Measurements from ENCODE around the gene SLC6A9. TPM values are rescaled to one million over a fixed set of nuclear protein-coding genes. Genes with fewer than 3 reads are reported as not detected.
A peak's percentile ranks its signal among the peaks of the same experiment; 100 is the strongest.

SLC6A9 gene
- total and polyA plus RNA-seq, 2 of the 8 experiments (the other 6 are each of a cell fraction or from before 2014, with no cell fraction given): 20.2 to 24.2 TPM

DNA sequence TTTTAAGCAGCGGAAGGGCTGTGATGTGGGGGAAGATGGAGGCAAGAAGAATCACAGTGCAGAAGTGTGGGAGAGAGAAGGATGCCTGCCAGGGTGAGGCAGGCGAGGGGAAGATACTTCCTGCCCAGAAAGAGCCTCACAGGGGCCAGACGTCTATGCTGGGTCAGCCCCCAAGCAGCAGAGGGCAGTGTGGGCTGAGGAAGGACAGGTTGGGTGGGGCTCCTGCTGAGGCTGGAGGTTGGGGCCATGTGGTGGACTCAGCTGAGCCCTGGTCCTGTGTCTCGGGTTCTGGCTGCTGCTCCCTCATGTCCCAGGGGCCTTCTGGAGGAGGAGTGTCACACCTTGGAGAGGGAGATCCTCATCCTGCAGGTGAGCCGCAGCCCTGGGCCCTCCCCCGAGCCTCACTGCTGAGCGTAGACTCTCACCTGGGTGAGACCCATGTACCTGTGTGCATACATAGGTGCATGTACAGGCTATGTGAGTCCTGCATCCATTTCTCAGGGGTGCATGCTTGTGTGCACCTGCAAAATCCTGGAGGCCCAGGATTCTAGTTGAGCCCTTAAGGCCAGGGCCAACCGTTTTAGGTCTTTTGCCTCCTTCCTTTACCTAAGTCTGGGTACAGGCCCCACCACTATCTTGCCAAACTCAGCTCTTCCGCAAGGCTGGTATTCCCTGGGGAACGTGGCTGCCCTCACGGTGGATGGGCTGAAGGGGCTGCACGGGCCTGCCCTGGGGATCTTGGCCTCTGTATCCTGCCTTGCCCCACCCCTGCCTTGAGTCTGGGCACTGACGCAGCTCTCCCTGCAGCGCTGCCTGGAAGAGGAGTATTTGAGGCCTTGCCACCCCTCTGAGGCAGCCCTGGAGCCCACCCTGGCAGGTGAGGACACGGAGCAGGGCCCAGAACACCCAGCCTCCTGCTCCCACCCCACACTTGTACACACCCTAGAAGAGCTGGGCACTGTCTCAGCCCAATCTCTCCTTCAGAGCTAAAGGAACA is 36.2 kb downstream of the SLC6A9 start:
- no peak overlapping the region for H2AFZ ChIP-seq (ENCODE audit: low read length)
- H2BK5ac ChIP-seq (ENCODE audit: low read depth, low read length): no peak overlapping the region
- H4K20me1 ChIP-seq (replicated peaks in 1 of 2; ENCODE audit: control insufficient read depth in 1 of 2, insufficient read depth in 2 of 2, low read length in 2 of 2): peaks cover 2% of the 10 kb centered on the region in 2 experiments
- no peak overlapping the region for H2BK20ac ChIP-seq (ENCODE audit: low read length)
- no peak overlapping the region for H2BK120ac ChIP-seq (replicated peaks; ENCODE audit: low read depth, low read length)
- H3K23ac ChIP-seq (ENCODE audit: insufficient read length): no peak overlapping the region
- no peaks in the 10 kb centered on the region for H3K79me1 ChIP-seq (ENCODE audit: low read depth, low read length)
- H3K4me3 ChIP-seq (ENCODE audit: extremely low read depth in 1 of 4, insufficient read depth in 2 of 4, low read depth in 3 of 4, low read length in 4 of 4): no peak overlapping the region
- 0 out of 2 replicates have a peak overlapping the region, but pooled peaks have one; percentile 17 for H2BK12ac ChIP-seq (ENCODE audit: low read depth, low read length)
- H3K4me2 ChIP-seq (ENCODE audit: insufficient read depth in 1 of 2, low read depth in 2 of 2, low read length in 2 of 2): no peak overlapping the region; a peak in 1 of 4 replicates
- POLR2A ChIA-PET (ENCODE audit: partially characterized antibody): interaction anchor here (0.8 to 13.6 kb wide), 12 partner anchors 8 to 229 kb away, joined by 3 to 189 read pairs (median 3); partner anchors contain the start of genes ATP6V0B, B4GALT2, DPH2 and SLC6A9
- H4K5ac ChIP-seq (ENCODE audit: insufficient read length, low read depth, low read length): no peak overlapping the region
- 0 out of 2 replicates have a peak overlapping the region, but pooled peaks have one; percentile 46 for H2BK15ac ChIP-seq (ENCODE audit: low read length)
- no peak overlapping the region; a peak in 1 of 7 replicates for H3K9ac ChIP-seq (replicated peaks in 1 of 4; ENCODE audit: extremely low read depth in 1 of 4, low read depth in 3 of 4, low read length in 3 of 4)
- peak; percentile 19 for FAIRE-seq
- DNase-seq (ENCODE audit: low read depth in 1 of 2, low spot score in 2 of 2): peak; percentile 39 to 76
- H4K91ac ChIP-seq (replicated peaks; ENCODE audit: insufficient read length, low read length): no peak overlapping the region
- H4K8ac ChIP-seq (ENCODE audit: extremely low read depth, insufficient read depth, low read length): peak overlapping the region; percentile 9
- 76% methylated on average over 15 of the region's 15 CpGs; no CpG with 5 or more reads in 1 of the 2 experiments for WGBS, 2 experiments (ENCODE audit: extremely low coverage in 1 of 2, insufficient coverage in 1 of 2, insufficient read length in 1 of 2, insufficient replicate concordance in 2 of 2, low coverage in 1 of 2, low lambda C conversion rate in 2 of 2, missing lambda C conversion rate in 1 of 2)
- H3K36me3 ChIP-seq (ENCODE audit: control insufficient read depth in 2 of 4, insufficient read depth in 4 of 4, low read length in 3 of 4): peaks cover 0 to 3% (median 0%) of the 10 kb centered on the region in 4 experiments; a peak in 1 of 8 replicates
- H3K56ac ChIP-seq (replicated peaks; ENCODE audit: insufficient read length, low read depth, low read length): no peak overlapping the region
- no peak overlapping the region; the same call in 1 of the 2 replicates for H2AK5ac ChIP-seq (ENCODE audit: low read depth, low read length)
- H3K23me2 ChIP-seq (ENCODE audit: low read depth, low read length): peaks cover 12% of the 10 kb centered on the region; the same call in 1 of the 2 replicates
- H3K27ac ChIP-seq (ENCODE audit: low read depth, low read length): no peak overlapping the region
- no peak overlapping the region for H3K18ac ChIP-seq (ENCODE audit: extremely low read depth, low read length)
- no peaks in the 10 kb centered on the region for H3K9me3 ChIP-seq (ENCODE audit: insufficient read depth in 2 of 2, low read depth in 1 of 2, low read length in 1 of 2)
- peaks cover 0 to 5% (median 4%) of the 10 kb centered on the region in 4 experiments; a peak in 5 of 7 replicates for H3K4me1 ChIP-seq (replicated peaks in 1 of 4; ENCODE audit: control insufficient read depth in 3 of 4, insufficient read depth in 4 of 4, low read length in 3 of 4)
- CTCF ChIA-PET (ENCODE audit: partially characterized antibody): interaction anchor here (0.6 to 21.8 kb wide), 20 partner anchors 8 to 256 kb away, joined by 3 to 478 read pairs (median 4); partner anchors contain the start of genes DPH2 and SLC6A9
- no peak overlapping the region for H3K4ac ChIP-seq (replicated peaks; ENCODE audit: insufficient read length, low read depth, low read length)
- no peaks in the 10 kb centered on the region for H3K79me2 ChIP-seq (ENCODE audit: control insufficient read depth in 1 of 2, insufficient read depth in 2 of 2, low read length in 2 of 2)
- no peak overlapping the region for H3K14ac ChIP-seq (ENCODE audit: insufficient read length)
- no peaks in the 10 kb centered on the region for H3K27me3 ChIP-seq (replicated peaks in 1 of 4; ENCODE audit: control insufficient read depth in 3 of 4, extremely low read depth in 1 of 4, insufficient read depth in 3 of 4, low read length in 3 of 4)
- TF ChIP-seq CBX8 (IDR thresholded peaks at IDR 0.05; ENCODE audit: borderline replicate concordance, low read depth, low read length) (no peak), SUZ12 (IDR thresholded peaks at IDR 0.05; ENCODE audit: low read length) (no peak), POLR2A (IDR thresholded peaks at IDR 0.05; ENCODE audit: control extremely low read depth in 1 of 2, low read depth in 2 of 2, low read length in 2 of 2) (peak in 1 of 2 experiments; percentile 8; a peak in 1 of 3 replicates), HDAC2 (IDR thresholded peaks at IDR 0.05; ENCODE audit: borderline replicate concordance in 1 of 2, low read depth in 2 of 2, low read length in 2 of 2) (no peak)

Data from H1 (cell line).